Suprapubic skin (tissue), 4 donors: ENCODE results near the gene GSG1L. TPM values are rescaled to one million over a fixed set of nuclear protein-coding genes. Genes with fewer than 3 reads are reported as not detected.

Source experiments
- DNase-seq, 2 donors: peaks; one replicate each; pipeline ENCODE4 v3.0.0-alpha.2; 2019; ENCODE audit warnings: low spot score in 2 of 2
- H3K27ac ChIP-seq: fragments of 200-600 bp; sonication (generic); one replicate; pipeline ENCODE4 v1.5.1; 2019
- H3K27me3 ChIP-seq: fragments of 200-600 bp; sonication (generic); one replicate; pipeline ENCODE4 v1.5.1; 2019
- H3K36me3 ChIP-seq: fragments of 200-600 bp; sonication (generic); one replicate; pipeline ENCODE4 v1.5.1; 2019
- H3K4me1 ChIP-seq: fragments of 200-600 bp; sonication (generic); one replicate; pipeline ENCODE4 v1.5.1; 2019
- H3K4me3 ChIP-seq: fragments of 200-600 bp; sonication (generic); one replicate; pipeline ENCODE4 v1.5.1; 2019; ENCODE audit warnings: mild to moderate bottlenecking
- H3K9me3 ChIP-seq: fragments of 200-600 bp; sonication (generic); one replicate; pipeline ENCODE4 v1.5.1; 2019
- EP300 ChIP-seq: sonication (generic); formaldehyde crosslinking; IDR thresholded peaks from one replicate; pipeline ENCODE4 v1.6.1; 2017; ENCODE audit warnings: antibody characterized with exemption
- POLR2A ChIP-seq, 2 donors: fragments of 450-650 bp; IDR thresholded peaks; one replicate each; pipeline ENCODE4 v1.6.1; 2017; ENCODE audit warnings: antibody characterized with exemption in 2 of 2, mild to moderate bottlenecking in 2 of 2, moderate library complexity in 2 of 2
- POLR2AphosphoS5 ChIP-seq, 3 donors: sonication (generic); formaldehyde crosslinking; IDR thresholded peaks; one replicate each; pipeline ENCODE4 v1.6.1; 2017; ENCODE audit warnings: antibody characterized with exemption in 3 of 3
- WGBS: methylation state at CpG from one replicate; pipeline ENCODE4 v1.1.5; 2018; 5-methylcytosine and 5-hydroxymethylcytosine counted together
- total RNA-seq, 4 donors: library from RNA; depleted of rRNA; stranded (reverse); fragments of >200 nt; gene quantifications; one replicate each; pipeline ENCODE4 v1.1.0, GENCODE V29; 2016
- TF ChIP-seq, protein P1 (sequence below), 2 donors: fragments of 200-600 bp in 1 of 2; fragments of 450-650 bp in 1 of 2; sonication (generic) in 1 of 2; IDR thresholded peaks; one replicate each; pipeline ENCODE4 v1.5.1; 2016 to 2019; ENCODE audit warnings: antibody characterized with exemption in 2 of 2, mild to moderate bottlenecking in 1 of 2, moderate library complexity in 1 of 2

The GSG1L gene
- total RNA-seq, 4 donors from 2014 or later, result 0.64 to 1.7 TPM; not detected in 2

DNA sequence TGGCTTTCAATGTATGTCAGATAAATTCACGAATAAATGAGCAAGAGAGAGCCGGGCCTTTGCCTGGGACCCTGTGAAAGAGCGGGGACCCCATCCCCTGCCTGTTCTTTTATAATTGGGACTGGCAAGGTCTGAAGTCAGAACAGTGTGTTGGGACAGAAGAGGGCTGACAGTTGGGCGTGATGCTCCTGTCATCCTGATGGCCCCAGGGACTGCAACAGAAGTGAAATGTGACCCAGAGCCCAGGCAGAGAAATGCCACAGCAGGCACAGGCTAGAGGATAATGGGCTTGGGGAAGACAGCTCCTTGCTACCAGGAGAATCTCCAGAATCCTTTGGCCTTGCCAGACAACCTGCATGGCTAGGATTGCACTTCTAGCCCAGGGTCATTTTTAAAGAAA is 37.9 kb downstream of the GSG1L start:
- 76% methylated on average over 4 of the region's 4 CpGs for WGBS
- Histone ChIP-seq H3K9me3 (no peaks in the 10 kb centered on the region), H3K36me3 (no peaks in the 10 kb centered on the region), H3K4me3 (no peak overlapping the region), H3K27me3 (no peaks in the 10 kb centered on the region), H3K4me1 (no peaks in the 10 kb centered on the region), H3K27ac (no peak overlapping the region)
- DNase-seq, result no peak
- no peak for TF ChIP-seq POLR2AphosphoS5 (IDR thresholded peaks at IDR 0.05)

DNA sequence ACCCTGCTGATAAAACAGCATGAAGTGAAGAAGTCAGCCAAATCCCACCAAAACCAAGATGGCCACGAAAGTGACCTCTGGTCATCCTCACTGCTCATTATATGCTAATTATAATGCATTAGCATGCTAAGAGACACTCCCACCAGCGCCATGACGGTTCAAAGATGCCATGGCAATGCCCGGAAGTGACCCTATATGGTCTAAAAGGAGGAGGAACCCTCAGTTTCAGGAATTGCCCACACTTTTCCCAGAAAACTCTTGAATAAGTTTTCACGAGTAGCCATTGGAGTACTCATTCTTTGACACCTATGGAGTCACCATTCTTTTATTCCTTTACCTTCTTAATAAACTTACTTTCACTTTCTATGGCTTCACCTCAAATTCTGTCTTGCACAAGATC is 44.3 kb downstream of the GSG1L start:
- WGBS, result 74% methylated on average over 5 of the region's 5 CpGs
- H3K4me1 ChIP-seq, result no peaks in the 10 kb centered on the region
- H3K9me3 ChIP-seq, result no peaks in the 10 kb centered on the region
- no peaks in the 10 kb centered on the region for H3K36me3 ChIP-seq
- H3K27ac ChIP-seq, result no peak overlapping the region
- no peak overlapping the region for H3K4me3 ChIP-seq
- TF ChIP-seq POLR2AphosphoS5 (IDR thresholded peaks at IDR 0.05) (no peak), POLR2A (IDR thresholded peaks at IDR 0.05) (no peak), EP300 (no peak)
- TF ChIP-seq, protein P1, sequence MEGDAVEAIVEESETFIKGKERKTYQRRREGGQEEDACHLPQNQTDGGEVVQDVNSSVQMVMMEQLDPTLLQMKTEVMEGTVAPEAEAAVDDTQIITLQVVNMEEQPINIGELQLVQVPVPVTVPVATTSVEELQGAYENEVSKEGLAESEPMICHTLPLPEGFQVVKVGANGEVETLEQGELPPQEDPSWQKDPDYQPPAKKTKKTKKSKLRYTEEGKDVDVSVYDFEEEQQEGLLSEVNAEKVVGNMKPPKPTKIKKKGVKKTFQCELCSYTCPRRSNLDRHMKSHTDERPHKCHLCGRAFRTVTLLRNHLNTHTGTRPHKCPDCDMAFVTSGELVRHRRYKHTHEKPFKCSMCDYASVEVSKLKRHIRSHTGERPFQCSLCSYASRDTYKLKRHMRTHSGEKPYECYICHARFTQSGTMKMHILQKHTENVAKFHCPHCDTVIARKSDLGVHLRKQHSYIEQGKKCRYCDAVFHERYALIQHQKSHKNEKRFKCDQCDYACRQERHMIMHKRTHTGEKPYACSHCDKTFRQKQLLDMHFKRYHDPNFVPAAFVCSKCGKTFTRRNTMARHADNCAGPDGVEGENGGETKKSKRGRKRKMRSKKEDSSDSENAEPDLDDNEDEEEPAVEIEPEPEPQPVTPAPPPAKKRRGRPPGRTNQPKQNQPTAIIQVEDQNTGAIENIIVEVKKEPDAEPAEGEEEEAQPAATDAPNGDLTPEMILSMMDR (IDR thresholded peaks at IDR 0.05), result no peak
- peaks cover 18% of the 10 kb centered on the region for H3K27me3 ChIP-seq
- DNase-seq, result no peak

DNA sequence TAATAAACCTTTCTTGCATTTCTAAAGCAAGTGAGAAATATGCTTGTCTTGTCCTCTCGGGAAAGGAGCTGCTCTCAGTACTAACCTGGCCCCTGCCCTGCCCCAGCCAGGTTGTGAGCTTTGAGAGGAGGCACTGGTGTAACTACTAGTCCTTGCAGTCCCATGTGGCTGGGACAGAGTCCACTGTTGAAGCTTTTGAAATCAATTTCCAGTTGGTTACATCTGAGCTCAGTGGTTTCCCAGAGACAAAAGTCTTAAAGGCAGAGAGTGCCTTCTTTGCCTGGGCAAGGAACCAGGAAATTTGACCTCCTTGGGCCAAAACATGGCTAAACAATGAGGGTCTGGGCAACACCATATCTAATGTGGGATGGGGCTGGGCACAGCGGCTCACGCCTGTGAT is 48.7 kb downstream of the GSG1L start:
- WGBS, result 71% methylated on average over 2 of the region's 3 CpGs
- H3K4me3 ChIP-seq, result no peak overlapping the region
- H3K27me3 ChIP-seq, result peaks cover 24% of the 10 kb centered on the region
- no peaks in the 10 kb centered on the region for H3K36me3 ChIP-seq
- no peaks in the 10 kb centered on the region for H3K4me1 ChIP-seq
- DNase-seq, result no peak
- H3K9me3 ChIP-seq, result no peaks in the 10 kb centered on the region
- no peak overlapping the region for H3K27ac ChIP-seq
- no peak for TF ChIP-seq POLR2AphosphoS5 (IDR thresholded peaks at IDR 0.05)

DNA sequence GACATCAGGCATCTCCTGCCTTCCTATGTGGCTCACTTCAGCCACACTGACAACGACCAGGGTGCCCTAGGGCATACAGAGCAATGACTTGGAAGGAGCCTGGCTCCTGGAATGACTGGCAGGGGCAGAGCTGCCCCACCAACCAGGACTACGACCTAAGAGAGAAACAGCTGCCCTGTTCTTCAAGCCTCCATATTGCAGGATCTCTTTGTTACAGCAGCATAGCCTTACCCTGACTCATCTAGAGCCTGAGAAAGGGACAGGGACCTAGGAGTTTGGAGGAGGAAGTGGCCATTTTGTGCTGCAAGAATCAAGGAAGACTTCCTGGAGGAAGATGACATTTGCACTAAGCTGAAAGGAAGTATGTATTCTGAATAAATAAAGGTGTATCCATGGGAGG is 49.6 kb downstream of the GSG1L start:
- Histone ChIP-seq H3K27ac (no peak overlapping the region), H3K4me3 (no peak overlapping the region), H3K4me1 (no peaks in the 10 kb centered on the region), H3K9me3 (no peaks in the 10 kb centered on the region), H3K36me3 (no peaks in the 10 kb centered on the region), H3K27me3 (peaks cover 31% of the 10 kb centered on the region)
- 83% methylated on average over 1 of the region's 2 CpGs for WGBS
- TF ChIP-seq POLR2A (IDR thresholded peaks at IDR 0.05) (no peak), POLR2AphosphoS5 (IDR thresholded peaks at IDR 0.05) (no peak), EP300 (no peak)
- TF ChIP-seq, protein P1 (IDR thresholded peaks at IDR 0.05), result no peak
- DNase-seq, result no peak

DNA sequence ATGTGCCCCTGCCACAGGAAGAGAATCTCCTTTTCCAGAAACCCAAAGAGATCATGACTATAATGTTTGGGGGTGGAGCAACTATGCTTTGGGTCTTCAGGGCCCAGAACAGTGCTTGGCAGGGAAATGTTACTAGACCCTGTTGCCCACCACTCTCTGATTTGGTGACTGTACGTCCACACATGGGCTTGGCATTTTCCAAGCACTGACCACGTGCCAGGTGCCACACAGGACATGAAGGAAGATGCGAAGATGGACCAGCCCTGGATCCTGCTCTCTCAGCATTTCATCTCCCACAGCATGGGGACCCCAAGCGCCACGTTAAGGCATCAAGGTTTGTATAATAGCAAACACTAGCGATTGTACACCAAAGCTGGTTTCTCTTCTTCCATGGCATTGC is 50.1 kb downstream of the GSG1L start:
- Histone ChIP-seq H3K36me3 (no peaks in the 10 kb centered on the region), H3K9me3 (no peaks in the 10 kb centered on the region), H3K27me3 (peaks cover 35% of the 10 kb centered on the region), H3K4me3 (no peak overlapping the region), H3K27ac (no peak overlapping the region), H3K4me1 (no peaks in the 10 kb centered on the region)
- 87% methylated on average over 6 of the region's 6 CpGs for WGBS
- TF ChIP-seq, protein P1 (IDR thresholded peaks at IDR 0.05), result no peak
- TF ChIP-seq EP300 (no peak), POLR2AphosphoS5 (IDR thresholded peaks at IDR 0.05) (no peak), POLR2A (IDR thresholded peaks at IDR 0.05) (no peak)
- no peak for DNase-seq

DNA sequence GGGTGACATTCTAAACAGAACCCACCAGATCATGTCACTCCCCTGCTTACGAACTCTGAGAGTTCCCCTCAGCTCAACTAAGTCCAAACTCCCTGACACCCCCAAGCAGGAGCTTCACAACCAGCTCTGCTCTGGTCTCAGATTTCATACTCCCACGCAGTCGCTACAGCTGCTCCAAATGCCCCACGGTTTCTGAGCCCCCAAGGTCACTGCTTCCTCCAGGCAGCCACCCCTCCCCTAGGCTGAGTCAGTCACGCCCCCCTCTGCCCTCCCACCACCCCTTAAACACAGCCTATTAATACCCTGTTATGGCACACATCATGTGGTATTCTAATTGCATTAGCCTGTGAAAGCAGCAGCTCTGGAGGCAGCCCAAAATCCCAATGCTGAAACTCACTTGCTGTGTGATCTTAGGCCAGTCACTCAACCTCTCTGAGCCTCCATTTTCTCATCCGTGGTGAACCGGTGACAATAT is 51.5 kb downstream of the GSG1L start:
- DNase-seq, result no peak
- Histone ChIP-seq H3K9me3 (no peaks in the 10 kb centered on the region), H3K4me3 (no peak overlapping the region), H3K4me1 (no peaks in the 10 kb centered on the region), H3K36me3 (no peaks in the 10 kb centered on the region), H3K27ac (no peak overlapping the region), H3K27me3 (peaks cover 35% of the 10 kb centered on the region)
- TF ChIP-seq POLR2A (IDR thresholded peaks at IDR 0.05), result no peak
- TF ChIP-seq EP300, result no peak
- TF ChIP-seq, protein P1 (IDR thresholded peaks at IDR 0.05), result no peak
- no peak for TF ChIP-seq POLR2AphosphoS5 (IDR thresholded peaks at IDR 0.05)
- WGBS, result 55% methylated on average over 7 of the region's 7 CpGs
